Measurements from ENCODE around the gene LY6G6C.

LY6G6C gene

GRCh38 chr6:31725502-31726350 is 4.2 kb upstream of the LY6G6C start:
- Histone ChIP-seq H3K9ac (ENCODE audit: low read depth, low read length) (no peak overlapping the region), H3K36me3 (ENCODE audit: insufficient read depth, low read length) (no peaks in the 10 kb centered on the region)

GRCh38 chr6:31723980-31724691 is 2.6 kb upstream of the LY6G6C start:
- no peaks in the 10 kb centered on the region for H3K36me3 ChIP-seq (ENCODE audit: insufficient read depth, low read length)
- no peak overlapping the region for H3K9ac ChIP-seq (ENCODE audit: low read depth, low read length)
- H3K9me3 ChIP-seq (ENCODE audit: control insufficient read depth, insufficient read depth, low read length) = no peaks in the 10 kb centered on the region
- H3K4me1 ChIP-seq (ENCODE audit: insufficient read depth, low read length) = no peaks in the 10 kb centered on the region

More at GRCh38 chr6:31725502-31726350, 4.2 kb upstream of the LY6G6C start:
- Histone ChIP-seq H3K4me1 (ENCODE audit: insufficient read depth, low read length) (no peaks in the 10 kb centered on the region; the same call in 1 of the 2 replicates), H3K9me3 (ENCODE audit: control insufficient read depth, insufficient read depth, low read length) (no peaks in the 10 kb centered on the region)

GRCh38 chr6:31723245-31723979 is 1.9 kb upstream of the LY6G6C start, which contains the start of gene MPIG6B:
MPIG6B (plus strand) TSS chr6:31723373; CDS start chr6:31723384, 11 bp downstream.
- Histone ChIP-seq H3K9me3 (ENCODE audit: control insufficient read depth, insufficient read depth, low read length) (no peaks in the 10 kb centered on the region), H3K4me1 (ENCODE audit: insufficient read depth, low read length) (0 out of 2 replicates have a peak, but pooled peaks cover 3% of the 10 kb centered on the region), H3K36me3 (ENCODE audit: insufficient read depth, low read length) (no peaks in the 10 kb centered on the region), H3K9ac (ENCODE audit: low read depth, low read length) (no peak within 1 kb of the TSS)

- Histone ChIP-seq H3K36me3 (ENCODE audit: insufficient read depth, low read length) (no peaks in the 10 kb centered on the region), H3K4me1 (ENCODE audit: insufficient read depth, low read length) (peaks cover 3% of the 10 kb centered on the region; the same call in 1 of the 2 replicates), H3K9ac (ENCODE audit: low read depth, low read length) (no peak overlapping the region), H3K9me3 (ENCODE audit: control insufficient read depth, insufficient read depth, low read length) (no peaks in the 10 kb centered on the region)
Measured at GRCh38 chr6:31722173-31722572, 627 bp upstream of the LY6G6C start.

- Histone ChIP-seq H3K36me3 (ENCODE audit: insufficient read depth, low read length) (no peaks in the 10 kb centered on the region), H3K9ac (ENCODE audit: low read depth, low read length) (no peak overlapping the region), H3K9me3 (ENCODE audit: control insufficient read depth, insufficient read depth, low read length) (no peaks in the 10 kb centered on the region), H3K4me1 (ENCODE audit: insufficient read depth, low read length) (peaks cover 3% of the 10 kb centered on the region; the same call in 1 of the 2 replicates)
Measured at GRCh38 chr6:31720196-31720770, 1.3 kb downstream of the LY6G6C start.

- no peaks in the 10 kb centered on the region for H3K36me3 ChIP-seq (ENCODE audit: insufficient read depth, low read length)
- H3K4me1 ChIP-seq (ENCODE audit: insufficient read depth, low read length) = peaks cover 8% of the 10 kb centered on the region
- H3K9me3 ChIP-seq (ENCODE audit: control insufficient read depth, insufficient read depth, low read length) = no peaks in the 10 kb centered on the region
- no peak overlapping the region for H3K9ac ChIP-seq (ENCODE audit: low read depth, low read length)
Measured at GRCh38 chr6:31719001-31719400, 2.5 kb downstream of the LY6G6C start.

- H3K4me1 ChIP-seq (ENCODE audit: insufficient read depth, low read length) = peaks cover 15% of the 10 kb centered on the region
- H3K9ac ChIP-seq (ENCODE audit: low read depth, low read length) = no peak overlapping the region
- H3K9me3 ChIP-seq (ENCODE audit: control insufficient read depth, insufficient read depth, low read length) = no peaks in the 10 kb centered on the region
- no peaks in the 10 kb centered on the region for H3K36me3 ChIP-seq (ENCODE audit: insufficient read depth, low read length)
Measured at GRCh38 chr6:31718265-31718664, 3.3 kb downstream of the LY6G6C start.

- Histone ChIP-seq H3K9me3 (ENCODE audit: control insufficient read depth, insufficient read depth, low read length) (no peaks in the 10 kb centered on the region), H3K36me3 (ENCODE audit: insufficient read depth, low read length) (no peaks in the 10 kb centered on the region), H3K4me1 (ENCODE audit: insufficient read depth, low read length) (peaks cover 16% of the 10 kb centered on the region), H3K9ac (ENCODE audit: low read depth, low read length) (no peak overlapping the region)
Measured at GRCh38 chr6:31717499-31718222, 3.9 kb downstream of the LY6G6C start.

- H3K9ac ChIP-seq (ENCODE audit: low read depth, low read length) = no peak within 1 kb of the TSS
- H3K9me3 ChIP-seq (ENCODE audit: control insufficient read depth, insufficient read depth, low read length) = no peaks in the 10 kb centered on the region
- peaks cover 17% of the 10 kb centered on the region for H3K4me1 ChIP-seq (ENCODE audit: insufficient read depth, low read length)
- no peaks in the 10 kb centered on the region for H3K36me3 ChIP-seq (ENCODE audit: insufficient read depth, low read length)
Measured at GRCh38 chr6:31715022-31715958, 6.3 kb downstream of the LY6G6C start, which contains the start of gene LY6G6D. LY6G6D (plus strand) TSS chr6:31715348; CDS start chr6:31715356, 8 bp downstream.

GRCh38 chr6:31713991-31714684 is 7.4 kb downstream of the LY6G6C start:
- no peaks in the 10 kb centered on the region for H3K9me3 ChIP-seq (ENCODE audit: control insufficient read depth, insufficient read depth, low read length)
- H3K9ac ChIP-seq (ENCODE audit: low read depth, low read length) = no peak overlapping the region
- H3K4me1 ChIP-seq (ENCODE audit: insufficient read depth, low read length) = peaks cover 19% of the 10 kb centered on the region
- no peaks in the 10 kb centered on the region for H3K36me3 ChIP-seq (ENCODE audit: insufficient read depth, low read length)

- H3K9ac ChIP-seq (ENCODE audit: low read depth, low read length) = no peak overlapping the region
- H3K9me3 ChIP-seq (ENCODE audit: control insufficient read depth, insufficient read depth, low read length) = no peaks in the 10 kb centered on the region
- H3K36me3 ChIP-seq (ENCODE audit: insufficient read depth, low read length) = no peaks in the 10 kb centered on the region
- H3K4me1 ChIP-seq (ENCODE audit: insufficient read depth, low read length) = peaks cover 16% of the 10 kb centered on the region
Measured at GRCh38 chr6:31713465-31713864, 8.1 kb downstream of the LY6G6C start.

GRCh38 chr6:31712296-31712695 is 9.2 kb downstream of the LY6G6C start:
- peaks cover 16% of the 10 kb centered on the region for H3K4me1 ChIP-seq (ENCODE audit: insufficient read depth, low read length)
- no peak overlapping the region for H3K9ac ChIP-seq (ENCODE audit: low read depth, low read length)
- H3K36me3 ChIP-seq (ENCODE audit: insufficient read depth, low read length) = no peaks in the 10 kb centered on the region
- H3K9me3 ChIP-seq (ENCODE audit: control insufficient read depth, insufficient read depth, low read length) = no peaks in the 10 kb centered on the region

All from ES-I3 (cell line).